PFSK-1 (cell line): ENCODE measurements around the gene SAP30L.

Experiments
- POLR2AphosphoS5 ChIP-seq: IDR thresholded peaks from 2 replicates; pipeline ENCODE4 v1.6.1; 2012; ENCODE audit warnings: low read depth, mild to moderate bottlenecking, control low read depth, low read length, moderate library complexity
- TAF1 ChIP-seq: IDR thresholded peaks from 2 replicates; pipeline ENCODE4 v1.6.1; 2012; ENCODE audit warnings: low read length, control low read depth, borderline replicate concordance; ENCODE audit not compliant: insufficient read depth
- TF ChIP-seq, protein P1 (sequence below), 2 experiments: IDR thresholded peaks; 2 replicates each; pipeline versions ENCODE4 v1.6.1 to v1.8.0; 2011 to 2012; ENCODE audit warnings: low read depth in 2 of 2, low read length in 2 of 2, control low read depth in 1 of 2, inconsistent platforms in 1 of 2, mild to moderate bottlenecking in 1 of 2, moderate library complexity in 1 of 2; ENCODE audit not compliant: insufficient read depth in 1 of 2

DNA sequence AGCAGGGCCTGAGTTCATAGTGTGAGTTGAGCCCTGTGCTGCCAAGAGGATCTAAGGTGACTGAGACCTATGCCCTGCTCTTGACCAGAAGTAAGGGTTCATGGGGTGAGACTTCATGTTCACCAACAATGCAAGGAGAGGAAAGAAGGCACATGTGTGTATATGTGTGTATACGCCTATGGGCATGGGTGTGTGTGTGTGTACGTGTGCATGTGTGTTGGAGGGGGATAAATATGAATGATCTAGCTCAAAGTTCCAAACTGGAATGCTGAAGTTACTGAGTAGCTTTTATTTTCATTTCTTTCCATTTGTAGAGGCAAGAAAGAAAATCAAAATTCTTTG is 57.9 kb downstream of the SAP30L start:
- TF ChIP-seq TAF1 (no peak), POLR2AphosphoS5 (no peak)
- TF ChIP-seq, protein P1, sequence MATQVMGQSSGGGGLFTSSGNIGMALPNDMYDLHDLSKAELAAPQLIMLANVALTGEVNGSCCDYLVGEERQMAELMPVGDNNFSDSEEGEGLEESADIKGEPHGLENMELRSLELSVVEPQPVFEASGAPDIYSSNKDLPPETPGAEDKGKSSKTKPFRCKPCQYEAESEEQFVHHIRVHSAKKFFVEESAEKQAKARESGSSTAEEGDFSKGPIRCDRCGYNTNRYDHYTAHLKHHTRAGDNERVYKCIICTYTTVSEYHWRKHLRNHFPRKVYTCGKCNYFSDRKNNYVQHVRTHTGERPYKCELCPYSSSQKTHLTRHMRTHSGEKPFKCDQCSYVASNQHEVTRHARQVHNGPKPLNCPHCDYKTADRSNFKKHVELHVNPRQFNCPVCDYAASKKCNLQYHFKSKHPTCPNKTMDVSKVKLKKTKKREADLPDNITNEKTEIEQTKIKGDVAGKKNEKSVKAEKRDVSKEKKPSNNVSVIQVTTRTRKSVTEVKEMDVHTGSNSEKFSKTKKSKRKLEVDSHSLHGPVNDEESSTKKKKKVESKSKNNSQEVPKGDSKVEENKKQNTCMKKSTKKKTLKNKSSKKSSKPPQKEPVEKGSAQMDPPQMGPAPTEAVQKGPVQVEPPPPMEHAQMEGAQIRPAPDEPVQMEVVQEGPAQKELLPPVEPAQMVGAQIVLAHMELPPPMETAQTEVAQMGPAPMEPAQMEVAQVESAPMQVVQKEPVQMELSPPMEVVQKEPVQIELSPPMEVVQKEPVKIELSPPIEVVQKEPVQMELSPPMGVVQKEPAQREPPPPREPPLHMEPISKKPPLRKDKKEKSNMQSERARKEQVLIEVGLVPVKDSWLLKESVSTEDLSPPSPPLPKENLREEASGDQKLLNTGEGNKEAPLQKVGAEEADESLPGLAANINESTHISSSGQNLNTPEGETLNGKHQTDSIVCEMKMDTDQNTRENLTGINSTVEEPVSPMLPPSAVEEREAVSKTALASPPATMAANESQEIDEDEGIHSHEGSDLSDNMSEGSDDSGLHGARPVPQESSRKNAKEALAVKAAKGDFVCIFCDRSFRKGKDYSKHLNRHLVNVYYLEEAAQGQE (IDR thresholded peaks at IDR 0.05; ENCODE audit: insufficient read depth in 1 of 2, low read depth in 2 of 2, low read length in 2 of 2), result no peak
